Stimulated activated naive CD8-positive, alpha-beta T cell treated with anti-CD3 and anti-CD28 coated beads, Interleukin-15, amount 100 ng/mL, for 72 hours (primary cell): ENCODE results near the gene CD2.
A peak's percentile ranks its signal among the peaks of the same experiment; 100 is the strongest.

Source experiments
- ATAC-seq: fragments of 150-1000 bp; cut with Tn5 transposase; 2 replicates; pipeline ENCODE4 v1.10.0; 2021; ENCODE audit warnings: mild to moderate bottlenecking, moderate library complexity
- DNase-seq, 2 donors: peaks; one replicate each; pipeline ENCODE4 v3.0.0; 2021 to 2022
- H3K27ac Mint-ChIP-seq, 2 donors: one replicate each; pipeline ENCODE4 v1.8.0; 2022; ENCODE audit warnings: mild to moderate bottlenecking in 2 of 2, mixed read lengths in 2 of 2, moderate library complexity in 2 of 2
- H3K27me3 Mint-ChIP-seq: one replicate; pipeline ENCODE4 v1.8.0; 2022; ENCODE audit warnings: mixed read lengths
- H3K4me1 Mint-ChIP-seq: one replicate; pipeline ENCODE4 v1.8.0; 2022; ENCODE audit warnings: mild to moderate bottlenecking, mixed read lengths
- H3K4me3 Mint-ChIP-seq, 2 donors: one replicate each; pipeline ENCODE4 v1.8.0; 2022; ENCODE audit warnings: mild to moderate bottlenecking in 2 of 2, mixed read lengths in 2 of 2, moderate library complexity in 1 of 2
- H3K9me3 Mint-ChIP-seq, 2 donors: one replicate each; pipeline ENCODE4 v1.8.0; 2022; ENCODE audit warnings: mixed read lengths in 2 of 2

Gene CD2, protein sequence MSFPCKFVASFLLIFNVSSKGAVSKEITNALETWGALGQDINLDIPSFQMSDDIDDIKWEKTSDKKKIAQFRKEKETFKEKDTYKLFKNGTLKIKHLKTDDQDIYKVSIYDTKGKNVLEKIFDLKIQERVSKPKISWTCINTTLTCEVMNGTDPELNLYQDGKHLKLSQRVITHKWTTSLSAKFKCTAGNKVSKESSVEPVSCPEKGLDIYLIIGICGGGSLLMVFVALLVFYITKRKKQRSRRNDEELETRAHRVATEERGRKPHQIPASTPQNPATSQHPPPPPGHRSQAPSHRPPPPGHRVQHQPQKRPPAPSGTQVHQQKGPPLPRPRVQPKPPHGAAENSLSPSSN

DNA sequence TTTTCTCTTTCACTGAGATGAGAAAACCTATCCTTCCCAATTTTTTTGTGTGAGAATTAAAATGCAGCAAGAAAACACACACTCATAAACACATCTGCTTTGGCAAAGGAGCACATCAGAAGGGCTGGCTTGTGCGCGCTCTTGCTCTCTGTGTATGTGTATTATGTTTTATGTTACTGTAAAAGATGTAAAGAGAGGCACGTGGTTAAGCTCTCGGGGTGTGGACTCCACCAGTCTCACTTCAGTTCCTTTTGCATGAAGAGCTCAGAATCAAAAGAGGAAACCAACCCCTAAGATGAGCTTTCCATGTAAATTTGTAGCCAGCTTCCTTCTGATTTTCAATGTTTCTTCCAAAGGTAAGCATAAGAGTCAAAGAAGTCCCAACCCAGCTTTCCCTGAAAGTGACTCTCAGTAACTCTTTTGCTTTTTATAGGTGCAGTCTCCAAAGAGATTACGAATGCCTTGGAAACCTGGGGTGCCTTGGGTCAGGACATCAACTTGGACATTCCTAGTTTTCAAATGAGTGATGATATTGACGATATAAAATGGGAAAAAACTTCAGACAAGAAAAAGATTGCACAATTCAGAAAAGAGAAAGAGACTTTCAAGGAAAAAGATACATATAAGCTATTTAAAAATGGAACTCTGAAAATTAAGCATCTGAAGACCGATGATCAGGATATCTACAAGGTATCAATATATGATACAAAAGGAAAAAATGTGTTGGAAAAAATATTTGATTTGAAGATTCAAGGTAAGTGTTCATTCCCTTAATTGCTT is at the start of gene CD2:
Gene CD2, plus strand, starts transcription at position 233 of the 780 bp plus-strand sequence. Its CDS starts 63 bp downstream, at position 296.
- peak; percentile 90 for ATAC-seq
- Mint-ChIP-seq H3K4me1 (peaks cover 24% of the 10 kb centered on the region), H3K27ac (peak within 1 kb of the TSS; percentile 96 to 99), H3K4me3 (peak within 1 kb of the TSS; percentile 92 to 94), H3K9me3 (peaks cover 9% of the 10 kb centered on the region in 2 donors), H3K27me3 (no peaks in the 10 kb centered on the region)
- DNase-seq: peak in 1 of 2 donors; percentile 73

DNA sequence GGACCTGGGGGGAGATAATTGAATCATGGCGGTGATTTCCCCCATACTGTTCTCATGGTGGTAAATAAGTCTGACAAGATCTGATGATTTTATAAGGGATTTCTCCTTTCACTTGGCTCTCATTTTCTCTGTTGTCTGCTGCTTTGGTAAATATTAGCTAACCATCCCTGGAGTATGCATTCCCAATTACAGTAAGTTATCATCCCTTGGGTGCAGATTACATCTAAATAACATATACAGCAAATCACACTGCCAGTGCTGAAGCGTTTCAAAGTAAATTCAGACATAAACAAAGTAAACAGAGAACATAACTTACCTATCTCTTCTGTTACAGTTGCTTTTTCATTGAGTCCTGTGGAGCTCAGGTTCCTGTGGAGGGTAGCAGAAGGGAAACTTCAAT is 48.1 kb upstream of the CD2 start:
- ATAC-seq: no peak
- peaks cover 20% of the 10 kb centered on the region for H3K27me3 Mint-ChIP-seq
- no peak overlapping the region for H3K4me3 Mint-ChIP-seq
- H3K4me1 Mint-ChIP-seq: peaks cover 3% of the 10 kb centered on the region
- no peak overlapping the region for H3K27ac Mint-ChIP-seq
- peaks cover 0 to 9% of the 10 kb centered on the region in 2 donors for H3K9me3 Mint-ChIP-seq
- DNase-seq: no peak

DNA sequence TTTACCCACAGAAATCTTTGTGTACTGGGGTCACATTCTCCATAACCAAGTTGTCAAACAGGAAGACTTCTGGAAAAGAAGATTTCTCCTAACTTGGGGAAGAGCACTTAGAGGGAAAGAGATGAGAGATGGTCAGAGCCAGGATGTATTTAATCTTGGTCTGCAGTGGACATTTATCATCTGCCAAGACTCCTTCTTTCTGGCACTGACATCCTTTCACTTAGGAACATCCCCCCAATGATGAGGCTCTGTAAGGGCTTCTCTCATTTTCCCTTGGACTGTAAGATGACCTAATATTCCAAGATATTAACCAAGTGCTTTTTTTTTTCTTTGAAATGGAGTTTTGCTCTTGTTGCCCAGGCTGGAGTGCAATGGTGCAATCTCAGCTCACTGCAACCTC is 47.4 kb upstream of the CD2 start:
- ATAC-seq (no peak), DNase-seq (no peak)
- Mint-ChIP-seq H3K9me3 (peaks cover 0 to 9% of the 10 kb centered on the region in 2 donors), H3K4me1 (peaks cover 9% of the 10 kb centered on the region), H3K4me3 (no peak overlapping the region), H3K27me3 (peaks cover 20% of the 10 kb centered on the region), H3K27ac (no peak overlapping the region)

DNA sequence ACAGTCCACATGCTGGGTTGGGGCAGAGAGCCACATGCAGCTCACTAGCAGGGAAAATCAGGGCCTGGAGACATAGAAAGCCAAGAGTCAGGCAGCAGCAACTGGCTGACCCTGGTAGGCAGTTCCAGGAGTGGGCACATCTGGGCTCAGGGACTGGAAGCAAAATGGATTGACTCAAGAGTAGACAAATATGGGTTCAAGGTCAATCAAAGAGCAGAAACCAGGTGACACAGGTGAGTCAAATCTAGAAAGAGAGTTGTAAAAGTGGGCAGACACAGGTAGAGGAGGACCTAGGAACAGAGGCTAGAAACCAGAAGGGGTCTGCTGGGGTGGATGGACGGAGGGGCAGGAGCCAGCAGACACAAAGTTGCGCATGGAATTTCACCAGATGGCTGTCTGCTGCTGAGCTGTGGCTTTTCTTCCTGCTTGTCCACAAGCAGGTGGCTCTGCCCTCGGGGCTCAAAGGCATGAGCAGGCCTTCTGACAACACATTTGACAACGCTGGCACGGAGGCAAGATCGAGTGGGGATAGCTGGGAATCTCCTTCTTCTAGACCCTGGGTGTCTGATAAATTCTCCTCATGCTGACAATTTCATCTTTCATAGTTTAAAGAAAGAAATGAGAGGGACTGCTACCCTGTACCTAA is 45.9 kb upstream of the CD2 start:
- DNase-seq (no peak), ATAC-seq (no peak)
- peaks cover 20% of the 10 kb centered on the region for H3K27me3 Mint-ChIP-seq
- H3K9me3 Mint-ChIP-seq: peaks cover 0 to 9% of the 10 kb centered on the region in 2 donors
- H3K4me3 Mint-ChIP-seq: no peak overlapping the region
- peaks cover 24% of the 10 kb centered on the region for H3K4me1 Mint-ChIP-seq
- no peak overlapping the region for H3K27ac Mint-ChIP-seq

DNA sequence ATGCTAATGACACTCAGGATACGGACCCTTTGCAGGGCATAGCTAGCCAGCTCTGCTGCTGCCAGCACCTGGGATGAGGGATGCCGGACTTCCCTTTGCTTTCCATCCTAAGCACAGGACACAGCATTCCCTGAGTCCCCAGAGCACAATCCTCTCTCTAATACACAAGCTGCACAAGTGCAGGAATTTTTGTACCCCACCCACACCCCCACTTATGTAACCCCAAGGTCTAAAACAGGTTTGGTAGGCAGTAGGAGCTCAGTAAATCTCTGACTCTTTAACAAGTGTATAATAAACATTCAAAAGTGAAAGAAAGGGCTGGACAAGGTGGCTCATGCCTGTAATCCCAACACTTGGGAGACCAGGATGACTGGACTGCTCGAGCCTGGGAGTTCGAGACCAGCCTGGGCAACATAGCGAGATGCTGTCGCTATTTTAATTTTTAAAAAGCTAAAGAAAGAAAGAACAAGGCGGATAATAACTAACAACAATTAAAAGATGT is 44.5 kb upstream of the CD2 start:
- Mint-ChIP-seq H3K9me3 (peaks cover 0 to 9% of the 10 kb centered on the region in 2 donors), H3K27me3 (peaks cover 20% of the 10 kb centered on the region), H3K4me1 (peaks cover 25% of the 10 kb centered on the region), H3K4me3 (no peak overlapping the region), H3K27ac (no peak overlapping the region)
- DNase-seq (no peak), ATAC-seq (no peak)

DNA sequence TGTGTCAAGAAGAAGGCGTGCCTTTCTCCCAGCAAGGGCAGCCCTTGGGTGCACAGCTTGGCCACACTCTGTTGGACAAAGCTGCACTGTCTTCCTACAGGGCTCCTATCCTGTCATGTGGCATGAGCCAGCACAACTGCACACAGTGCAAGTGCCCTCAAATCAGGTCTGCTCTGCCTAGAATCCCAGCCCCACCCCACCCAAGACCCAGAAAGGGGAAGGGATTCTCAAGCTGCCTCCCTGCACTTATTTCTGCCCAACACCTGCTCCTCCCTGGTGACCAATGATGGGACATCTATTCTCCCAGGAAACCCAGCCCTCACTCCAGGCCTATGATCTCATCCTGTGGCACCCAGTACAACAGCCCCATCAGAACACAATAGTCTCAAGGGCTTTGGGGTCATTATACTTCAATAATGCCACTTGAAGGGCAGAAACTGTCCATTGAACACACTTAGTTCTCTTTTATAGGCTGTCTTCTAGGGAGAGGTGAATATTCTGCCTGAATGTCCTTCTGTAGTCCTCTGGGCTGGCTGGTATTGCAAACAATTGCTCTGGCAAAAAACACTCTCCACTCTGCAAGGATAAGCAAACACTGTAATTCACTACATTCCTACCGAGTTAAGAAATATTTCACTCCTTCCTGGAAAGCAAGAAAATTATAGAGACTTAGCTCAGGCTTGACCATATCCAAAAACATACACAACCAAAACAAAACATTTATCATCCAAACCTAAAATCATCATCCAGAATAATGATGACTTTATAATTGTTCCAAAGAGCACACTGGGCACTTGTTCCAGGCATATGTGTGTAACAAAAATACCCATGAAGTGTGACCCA is 43.6 kb upstream of the CD2 start:
- DNase-seq (no peak), ATAC-seq (no peak)
- Mint-ChIP-seq H3K4me3 (no peak overlapping the region), H3K27ac (peak overlapping the region in 1 of 2 donors; percentile 8), H3K4me1 (peaks cover 25% of the 10 kb centered on the region), H3K27me3 (peaks cover 20% of the 10 kb centered on the region), H3K9me3 (peaks cover 0 to 9% of the 10 kb centered on the region in 2 donors)

DNA sequence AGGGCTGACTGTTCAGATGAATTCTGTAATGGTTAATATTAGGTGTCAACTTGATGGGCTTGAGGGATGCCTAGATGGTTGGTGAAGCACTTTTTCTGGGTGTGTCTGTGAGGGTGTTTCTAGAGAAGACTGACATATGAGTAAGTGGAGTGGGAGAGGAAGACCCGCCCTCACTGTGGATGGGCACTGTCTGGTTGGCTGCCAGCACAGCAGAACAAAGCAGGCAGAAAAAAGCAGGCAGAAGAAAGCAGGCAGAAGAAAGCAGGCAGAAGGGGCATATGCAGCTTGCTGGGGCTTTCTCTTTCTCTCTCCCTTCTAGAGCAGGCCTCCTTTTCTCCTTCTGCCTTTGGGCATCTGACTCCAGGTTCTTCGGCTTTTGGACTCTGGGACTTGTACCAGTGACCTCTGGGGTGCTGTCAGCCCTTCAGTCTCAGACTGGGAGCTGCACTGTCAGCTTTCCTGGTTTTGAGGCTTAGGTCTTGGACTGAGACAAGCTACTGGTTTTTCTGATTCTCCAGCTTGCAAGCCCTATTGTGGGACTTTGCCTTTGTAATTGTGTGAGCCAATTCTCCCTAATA is 42.9 kb upstream of the CD2 start:
- DNase-seq (no peak), ATAC-seq (peak; percentile 63)
- peaks cover 24% of the 10 kb centered on the region for H3K27me3 Mint-ChIP-seq
- H3K4me3 Mint-ChIP-seq: no peak overlapping the region
- peaks cover 0 to 4% of the 10 kb centered on the region in 2 donors for H3K9me3 Mint-ChIP-seq
- peaks cover 25% of the 10 kb centered on the region for H3K4me1 Mint-ChIP-seq
- H3K27ac Mint-ChIP-seq: no peak overlapping the region

DNA sequence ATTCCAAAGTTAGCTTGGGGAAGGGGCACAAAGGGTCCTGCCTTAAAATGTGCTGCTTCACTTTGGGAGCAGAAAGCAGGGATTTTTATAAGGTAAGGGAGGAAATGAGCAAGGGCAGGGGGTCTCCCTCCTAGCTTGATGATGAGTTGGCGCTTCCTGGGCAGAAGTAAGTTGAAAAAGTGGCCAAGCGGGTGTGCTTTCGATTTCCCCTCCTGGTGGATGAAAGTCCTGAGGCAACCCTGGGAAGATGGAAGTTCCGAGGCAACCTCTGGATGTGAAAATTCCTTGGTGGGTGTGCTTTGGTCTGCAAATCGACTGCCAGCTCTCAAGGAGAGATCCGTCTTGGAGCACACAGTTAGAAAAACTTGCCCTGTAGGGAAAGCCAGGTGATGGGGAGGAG is 41.7 kb upstream of the CD2 start:
- Mint-ChIP-seq H3K4me1 (peaks cover 25% of the 10 kb centered on the region), H3K4me3 (peak overlapping the region; percentile 33 to 47), H3K27me3 (peaks cover 29% of the 10 kb centered on the region), H3K27ac (peak overlapping the region; percentile 7 to 29), H3K9me3 (peaks cover 0 to 2% of the 10 kb centered on the region in 2 donors)
- ATAC-seq: no peak
- no peak for DNase-seq

DNA sequence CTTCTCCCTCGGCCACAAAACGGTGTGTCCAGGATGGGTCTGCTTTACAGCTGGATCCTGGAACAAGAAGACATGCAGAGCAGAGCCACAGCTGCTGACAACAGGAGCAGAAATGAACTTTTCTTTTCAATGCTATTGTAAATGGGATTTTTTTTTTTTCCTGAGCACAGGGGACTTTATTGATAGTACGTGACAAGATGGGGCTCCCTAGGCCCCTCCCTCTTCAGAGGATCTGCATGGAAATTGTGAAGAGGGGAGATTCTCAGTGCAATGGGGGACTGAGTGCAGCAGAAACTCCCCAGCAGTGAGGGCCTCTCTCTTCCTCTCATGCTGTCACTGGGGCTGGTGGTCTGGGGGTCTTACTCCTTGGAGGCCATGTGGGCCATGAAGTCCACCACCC is 40.8 kb upstream of the CD2 start:
- Mint-ChIP-seq H3K4me1 (peaks cover 25% of the 10 kb centered on the region), H3K9me3 (peaks cover 0 to 4% of the 10 kb centered on the region in 2 donors), H3K4me3 (no peak overlapping the region), H3K27me3 (peaks cover 23% of the 10 kb centered on the region), H3K27ac (no peak overlapping the region)
- DNase-seq (no peak), ATAC-seq (no peak)

DNA sequence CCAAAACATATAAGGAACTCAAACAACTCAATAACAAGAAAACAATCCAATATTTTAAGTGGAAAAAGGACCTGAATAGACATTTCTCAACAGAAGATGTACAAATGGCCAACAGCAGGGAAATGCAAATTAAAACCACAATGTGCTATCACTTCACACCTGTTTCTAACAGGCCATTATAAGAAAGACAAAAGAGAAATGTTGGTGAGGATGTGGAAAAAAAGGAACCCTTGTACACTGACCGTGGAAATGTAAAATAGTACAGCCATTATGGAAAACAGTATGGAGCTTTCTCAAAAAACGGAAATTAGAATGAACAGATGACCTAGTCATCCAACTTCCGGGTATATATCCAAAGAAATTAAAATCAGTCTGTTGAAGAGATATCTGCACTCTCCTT is 37.8 kb upstream of the CD2 start:
- no peak for DNase-seq
- Mint-ChIP-seq H3K9me3 (peaks cover 0 to 4% of the 10 kb centered on the region in 2 donors), H3K4me3 (no peak overlapping the region), H3K4me1 (peaks cover 19% of the 10 kb centered on the region), H3K27me3 (peaks cover 10% of the 10 kb centered on the region), H3K27ac (no peak overlapping the region)
- no peak for ATAC-seq

DNA sequence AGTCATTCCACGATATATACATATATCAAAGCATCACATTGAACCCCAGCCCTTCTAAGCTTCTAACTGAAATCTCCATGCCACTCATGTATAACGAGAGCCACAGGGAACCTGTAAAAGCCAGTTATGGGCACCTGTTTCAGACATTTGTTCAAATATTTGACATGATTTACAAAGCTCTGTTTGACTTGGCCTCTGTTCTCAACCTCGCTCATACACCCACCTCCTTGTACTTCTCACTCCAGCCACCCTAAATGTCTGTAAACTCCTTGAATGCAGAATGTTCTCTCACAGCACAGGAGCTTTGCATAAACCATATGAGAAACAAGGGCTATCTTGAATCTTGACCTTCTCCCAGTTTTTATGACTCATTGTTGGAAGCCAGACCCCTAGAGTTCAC is 36.9 kb upstream of the CD2 start:
- Mint-ChIP-seq H3K27me3 (peaks cover 10% of the 10 kb centered on the region), H3K27ac (no peak overlapping the region), H3K4me3 (no peak overlapping the region), H3K9me3 (peaks cover 0 to 4% of the 10 kb centered on the region in 2 donors), H3K4me1 (peaks cover 12% of the 10 kb centered on the region)
- ATAC-seq (no peak), DNase-seq (no peak)

DNA sequence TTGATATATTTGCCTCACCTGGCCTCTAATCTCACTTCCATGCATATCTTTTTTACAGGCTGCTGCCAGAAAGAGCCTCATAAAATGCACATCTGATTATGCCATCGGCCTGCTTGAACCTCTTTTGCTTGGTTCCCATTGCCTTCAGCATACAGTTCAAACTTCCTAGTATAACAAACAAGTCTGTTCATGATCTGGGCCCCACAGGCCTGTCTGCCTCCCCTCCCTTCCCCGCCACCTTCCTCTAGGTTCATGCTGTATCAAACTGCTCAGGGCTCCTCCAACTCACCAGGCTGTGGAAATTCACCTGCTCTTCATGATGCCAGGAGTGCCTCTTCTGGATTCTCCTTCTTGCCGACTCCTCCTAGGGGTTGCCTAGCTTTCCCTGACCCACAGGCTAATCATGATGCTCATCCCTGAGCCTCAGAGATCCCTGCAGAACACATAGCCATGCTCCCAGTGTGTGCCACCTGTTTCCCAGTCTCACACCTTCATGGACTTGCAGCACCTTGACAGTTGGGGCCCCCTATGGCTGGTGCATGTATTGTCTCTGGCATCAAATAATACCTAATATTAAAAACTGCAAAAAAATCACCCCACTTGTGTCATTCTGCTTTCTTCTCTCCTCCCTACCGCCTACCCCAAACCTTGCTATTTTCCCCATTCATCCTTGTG is 33.7 kb upstream of the CD2 start:
- Mint-ChIP-seq H3K27ac (no peak overlapping the region), H3K9me3 (peaks cover 0 to 4% of the 10 kb centered on the region in 2 donors), H3K27me3 (peaks cover 10% of the 10 kb centered on the region), H3K4me1 (peaks cover 6% of the 10 kb centered on the region), H3K4me3 (no peak overlapping the region)
- no peak for DNase-seq
- no peak for ATAC-seq

DNA sequence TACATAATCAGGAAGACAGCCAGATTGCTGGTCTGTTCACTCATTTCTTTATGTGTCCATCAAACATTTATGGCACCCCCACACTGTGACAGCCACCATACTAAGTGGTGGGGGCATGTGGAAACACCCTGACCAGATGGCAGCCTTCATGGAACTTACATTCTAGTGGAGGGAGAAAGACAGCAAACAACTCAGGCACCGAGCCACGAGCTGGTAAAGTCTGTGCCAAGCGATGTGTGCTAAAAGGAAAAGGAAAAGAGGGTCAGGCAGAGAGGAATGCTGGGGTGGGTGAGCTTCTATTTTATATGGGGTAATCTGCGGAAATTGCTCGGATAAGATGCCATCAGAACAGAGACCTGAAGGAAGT is 33.2 kb upstream of the CD2 start:
- H3K27ac Mint-ChIP-seq: no peak overlapping the region
- no peak overlapping the region for H3K4me3 Mint-ChIP-seq
- H3K27me3 Mint-ChIP-seq: peaks cover 8% of the 10 kb centered on the region
- no peak for ATAC-seq
- H3K9me3 Mint-ChIP-seq: peaks cover 0 to 4% of the 10 kb centered on the region in 2 donors
- peaks cover 10% of the 10 kb centered on the region for H3K4me1 Mint-ChIP-seq
- no peak for DNase-seq

DNA sequence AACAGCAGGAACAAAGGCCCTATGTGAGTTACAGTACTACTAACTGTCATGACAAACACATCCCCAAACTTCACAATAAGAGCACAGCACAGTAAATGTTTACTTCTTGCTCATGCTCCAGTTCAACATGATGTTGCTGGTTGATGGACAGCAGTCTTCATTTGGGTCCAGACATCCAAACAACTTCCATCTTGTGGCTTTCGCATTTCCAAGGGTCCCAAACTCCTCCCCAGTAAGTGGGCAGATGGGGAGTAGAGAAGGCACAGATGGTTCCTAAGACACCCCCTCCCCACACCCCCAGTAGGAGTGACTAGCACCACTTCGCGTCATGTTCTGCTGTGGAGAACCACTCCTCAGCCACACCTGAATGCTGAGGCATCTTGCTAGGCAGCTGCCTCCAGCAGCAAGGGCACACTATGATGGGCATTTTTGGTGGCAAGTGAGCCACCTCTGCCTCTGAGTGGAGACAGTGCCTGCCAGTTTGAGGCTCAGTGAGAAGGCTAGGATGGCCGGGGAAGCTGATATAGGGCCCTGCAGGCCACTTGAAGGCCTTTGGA is 32.7 kb upstream of the CD2 start:
- Mint-ChIP-seq H3K9me3 (peaks cover 0 to 4% of the 10 kb centered on the region in 2 donors), H3K4me1 (peaks cover 15% of the 10 kb centered on the region), H3K4me3 (no peak overlapping the region), H3K27me3 (peaks cover 3% of the 10 kb centered on the region), H3K27ac (peak overlapping the region; percentile 1 to 24)
- ATAC-seq: no peak
- no peak for DNase-seq
